ENCODE data around the gene COX6B2. TPM values are rescaled to one million over a fixed set of nuclear protein-coding genes. Genes with fewer than 3 reads are reported as not detected.
"Not testable (repeated sequence)": the region's sequence is repeated elsewhere in the genome, so short reads cannot be mapped to it uniquely, and the experiment has no call there.

COX6B2 gene
- polyA plus RNA-seq, 1 of the 3 experiments (the other 2 are of a cell fraction) = 0.74 TPM

GRCh38 chr19:55328774-55329318 lies 25.7 kb downstream of the COX6B2 start:
- H3K79me2 ChIP-seq (ENCODE audit: insufficient read depth); H3K9ac ChIP-seq; H3K4me3 ChIP-seq (ENCODE audit: low read depth in 2 of 2, low read length in 1 of 2); H3K27me3 ChIP-seq (ENCODE audit: insufficient read depth); H3F3A ChIP-seq (replicated peaks; ENCODE audit: insufficient read depth); H4K20me1 ChIP-seq (ENCODE audit: insufficient read depth); H3K36me3 ChIP-seq (replicated peaks in 1 of 2; ENCODE audit: control insufficient read depth in 1 of 2, insufficient read depth in 2 of 2, low read length in 1 of 2); H3K4me1 ChIP-seq (ENCODE audit: control insufficient read depth in 1 of 2, insufficient read depth in 2 of 2, low read depth in 1 of 2, low read length in 1 of 2); POLR2A ChIA-PET; H2AFZ ChIP-seq (ENCODE audit: low read depth); H3K9me2 ChIP-seq; CTCF ChIA-PET; H3K9me3 ChIP-seq; DNase-seq; H3K27ac ChIP-seq (ENCODE audit: low read depth in 2 of 2, low read length in 1 of 2): not testable (repeated sequence)
- TF ChIP-seq RFX5 (IDR thresholded peaks at IDR 0.05; ENCODE audit: low read length) = peak; percentile 99
- WGBS (ENCODE audit: low lambda C conversion rate) = 26% methylated on average over 4 of the region's 4 CpGs
- H3K4me2 ChIP-seq = 0 out of 2 replicates have a peak overlapping the region, but pooled peaks have one; percentile 37

GRCh38 chr19:55325172-55325571 lies 29.3 kb downstream of the COX6B2 start, which contains the start of gene TMEM150B:
Gene TMEM150B (minus strand): TSS chr19:55325341. CDS start chr19:55321036, 4,305 bp downstream.
- Histone ChIP-seq H3K27ac (ENCODE audit: low read depth in 2 of 2, low read length in 1 of 2) (no peak within 1 kb of the TSS), H3K36me3 (replicated peaks in 1 of 2; ENCODE audit: control insufficient read depth in 1 of 2, insufficient read depth in 2 of 2, low read length in 1 of 2) (no peaks in the 10 kb centered on the region), H3K79me2 (ENCODE audit: insufficient read depth) (no peaks in the 10 kb centered on the region), H2AFZ (ENCODE audit: low read depth) (no peak within 1 kb of the TSS), H3F3A (replicated peaks; ENCODE audit: insufficient read depth) (peaks cover 8% of the 10 kb centered on the region), H4K20me1 (ENCODE audit: insufficient read depth) (no peaks in the 10 kb centered on the region), H3K4me2 (no peak within 1 kb of the TSS), H3K9ac (no peak within 1 kb of the TSS), H3K4me3 (ENCODE audit: low read depth in 2 of 2, low read length in 1 of 2) (no peak within 1 kb of the TSS), H3K27me3 (ENCODE audit: insufficient read depth) (no peaks in the 10 kb centered on the region), H3K9me3 (no peaks in the 10 kb centered on the region), H3K4me1 (ENCODE audit: control insufficient read depth in 1 of 2, insufficient read depth in 2 of 2, low read depth in 1 of 2, low read length in 1 of 2) (no peaks in the 10 kb centered on the region), H3K9me2 (no peaks in the 10 kb centered on the region)
- TF ChIP-seq RFX5 (IDR thresholded peaks at IDR 0.05; ENCODE audit: low read length) (no peak), TAF1 (IDR thresholded peaks at IDR 0.05; ENCODE audit: borderline replicate concordance, low read depth, low read length) (no peak), MXI1 (IDR thresholded peaks at IDR 0.05; ENCODE audit: low read depth, low read length) (no peak), NRF1 (IDR thresholded peaks at IDR 0.05; ENCODE audit: low read depth, low read length) (no peak), EZH2phosphoT487 (IDR thresholded peaks at IDR 0.05; ENCODE audit: borderline replicate concordance, low read depth) (no peak), FOSL2 (IDR thresholded peaks at IDR 0.05; ENCODE audit: borderline replicate concordance, low read depth) (no peak), JUND (IDR thresholded peaks at IDR 0.05) (no peak), USF1 (IDR thresholded peaks at IDR 0.05; ENCODE audit: borderline replicate concordance, low read depth) (no peak), GABPA (IDR thresholded peaks at IDR 0.05; ENCODE audit: low read depth) (no peak), SIN3A (IDR thresholded peaks at IDR 0.05; ENCODE audit: borderline replicate concordance, low read depth, low read length) (no peak), GATA2 (CRISPR knock-in tag; IDR thresholded peaks at IDR 0.05) (no peak), ZBTB33 (IDR thresholded peaks at IDR 0.05; ENCODE audit: borderline replicate concordance, low read depth) (no peak), IRF3 (IDR thresholded peaks at IDR 0.05; ENCODE audit: low read depth, low read length) (no peak), USF2 (IDR thresholded peaks at IDR 0.05; ENCODE audit: borderline replicate concordance, low read depth, low read length) (no peak), ELF1 (IDR thresholded peaks at IDR 0.05) (no peak), TCF12 (IDR thresholded peaks at IDR 0.05) (no peak), RAD21 (IDR thresholded peaks at IDR 0.05; ENCODE audit: low read length) (no peak)
- POLR2A ChIA-PET = no interaction called here
- 91% methylated on average over 13 of the region's 14 CpGs for WGBS (ENCODE audit: low lambda C conversion rate)
- CTCF ChIA-PET = interaction anchor here (3.8 kb wide), 1 partner anchor 23 kb away, joined by 19 read pairs; no protein-coding TSS in a partner anchor
- DNase-seq = no peak
